Activated naive CD8-positive, alpha-beta T cell treated with anti-CD3 and anti-CD28 coated beads for 36 hours (primary cell): Measurements from ENCODE around the gene FGD2. TPM values are rescaled to one million over a fixed set of nuclear protein-coding genes. Genes with fewer than 3 reads are reported as not detected.

Source experiments
- DNase-seq: peaks from one replicate; pipeline ENCODE4 v3.0.0; 2021
- H3K27ac Mint-ChIP-seq: one replicate; pipeline ENCODE4 v1.8.0; 2022; ENCODE audit warnings: mild to moderate bottlenecking, moderate library complexity, mixed read lengths
- H3K27me3 Mint-ChIP-seq: one replicate; pipeline ENCODE4 v1.8.0; 2022; ENCODE audit warnings: mild to moderate bottlenecking, mixed read lengths
- H3K36me3 Mint-ChIP-seq: one replicate; pipeline ENCODE4 v1.8.0; 2021; ENCODE audit warnings: mild to moderate bottlenecking, mixed read lengths
- H3K4me1 Mint-ChIP-seq: one replicate; pipeline ENCODE4 v1.8.0; 2021; ENCODE audit warnings: mixed read lengths
- H3K4me3 Mint-ChIP-seq: one replicate; pipeline ENCODE4 v1.8.0; 2022; ENCODE audit warnings: mild to moderate bottlenecking, moderate library complexity, mixed read lengths
- H3K9me3 Mint-ChIP-seq: one replicate; pipeline ENCODE4 v1.8.0; 2022; ENCODE audit warnings: mixed read lengths
- total RNA-seq, 2 experiments: library from RNA; stranded (reverse); gene quantifications; one replicate each; pipeline ENCODE4 v1.2.3, GENCODE V29; 2021

FGD2 gene
- total RNA-seq, 2 experiments from 2014 or later: 1.7 to 1.8 TPM

GRCh38 chr6:37060195-37060559 lies 54.7 kb downstream of the FGD2 start:
- Mint-ChIP-seq H3K36me3 (no peaks in the 10 kb centered on the region), H3K4me3 (no peak overlapping the region), H3K27ac (no peak overlapping the region), H3K9me3 (no peaks in the 10 kb centered on the region), H3K4me1 (no peaks in the 10 kb centered on the region), H3K27me3 (no peaks in the 10 kb centered on the region)
- DNase-seq: no peak

GRCh38 chr6:37061157-37061804 lies 55.8 kb downstream of the FGD2 start:
- no peak for DNase-seq
- H3K27ac Mint-ChIP-seq: no peak overlapping the region
- H3K27me3 Mint-ChIP-seq: no peaks in the 10 kb centered on the region
- no peaks in the 10 kb centered on the region for H3K4me1 Mint-ChIP-seq
- no peak overlapping the region for H3K4me3 Mint-ChIP-seq
- no peaks in the 10 kb centered on the region for H3K36me3 Mint-ChIP-seq
- H3K9me3 Mint-ChIP-seq: no peaks in the 10 kb centered on the region

GRCh38 chr6:37062424-37062823 lies 57.0 kb downstream of the FGD2 start:
- no peak overlapping the region for H3K4me3 Mint-ChIP-seq
- no peaks in the 10 kb centered on the region for H3K4me1 Mint-ChIP-seq
- H3K27ac Mint-ChIP-seq: no peak overlapping the region
- H3K36me3 Mint-ChIP-seq: no peaks in the 10 kb centered on the region
- no peaks in the 10 kb centered on the region for H3K9me3 Mint-ChIP-seq
- no peak for DNase-seq
- no peaks in the 10 kb centered on the region for H3K27me3 Mint-ChIP-seq

- Mint-ChIP-seq H3K27ac (no peak overlapping the region), H3K4me3 (no peak overlapping the region), H3K9me3 (peaks cover 2% of the 10 kb centered on the region), H3K4me1 (peaks cover 4% of the 10 kb centered on the region), H3K36me3 (no peaks in the 10 kb centered on the region), H3K27me3 (no peaks in the 10 kb centered on the region)
- no peak for DNase-seq
These were observed 63.2 kb downstream of the FGD2 start for GRCh38 chr6:37068356-37069270.

- Mint-ChIP-seq H3K27me3 (no peaks in the 10 kb centered on the region), H3K4me1 (peaks cover 4% of the 10 kb centered on the region), H3K9me3 (peaks cover 2% of the 10 kb centered on the region), H3K27ac (no peak overlapping the region), H3K4me3 (no peak overlapping the region), H3K36me3 (no peaks in the 10 kb centered on the region)
- DNase-seq: no peak
These were observed 64.2 kb downstream of the FGD2 start for GRCh38 chr6:37069639-37070038.

GRCh38 chr6:37072526-37072925 lies 67.1 kb downstream of the FGD2 start:
- H3K9me3 Mint-ChIP-seq: peaks cover 2% of the 10 kb centered on the region
- H3K27me3 Mint-ChIP-seq: no peaks in the 10 kb centered on the region
- no peak overlapping the region for H3K27ac Mint-ChIP-seq
- no peak overlapping the region for H3K4me3 Mint-ChIP-seq
- H3K36me3 Mint-ChIP-seq: no peaks in the 10 kb centered on the region
- DNase-seq: no peak
- peaks cover 4% of the 10 kb centered on the region for H3K4me1 Mint-ChIP-seq

- no peaks in the 10 kb centered on the region for H3K27me3 Mint-ChIP-seq
- peaks cover 2% of the 10 kb centered on the region for H3K9me3 Mint-ChIP-seq
- H3K4me3 Mint-ChIP-seq: no peak overlapping the region
- no peaks in the 10 kb centered on the region for H3K36me3 Mint-ChIP-seq
- peaks cover 3% of the 10 kb centered on the region for H3K4me1 Mint-ChIP-seq
- H3K27ac Mint-ChIP-seq: no peak overlapping the region
- DNase-seq: no peak
These were observed 68.8 kb downstream of the FGD2 start for GRCh38 chr6:37074053-37074827.

GRCh38 chr6:37077191-37077904 lies 71.9 kb downstream of the FGD2 start:
- Mint-ChIP-seq H3K9me3 (peaks cover 2% of the 10 kb centered on the region), H3K36me3 (no peaks in the 10 kb centered on the region), H3K27ac (no peak overlapping the region), H3K4me3 (no peak overlapping the region), H3K4me1 (peaks cover 3% of the 10 kb centered on the region), H3K27me3 (no peaks in the 10 kb centered on the region)
- DNase-seq: no peak

GRCh38 chr6:37077905-37078296 lies 72.4 kb downstream of the FGD2 start:
- Mint-ChIP-seq H3K36me3 (no peaks in the 10 kb centered on the region), H3K9me3 (peaks cover 2% of the 10 kb centered on the region), H3K27me3 (no peaks in the 10 kb centered on the region), H3K27ac (no peak overlapping the region), H3K4me3 (no peak overlapping the region), H3K4me1 (no peaks in the 10 kb centered on the region)
- no peak for DNase-seq

Other genes with a start within 250 kb of the FGD2 start
- 1 to 10 TPM in 1 of 2 experiments, under 1 TPM in 1; 0.72 to 1.2 TPM for gene CPNE5, start 166.2 kb upstream of the FGD2 start, total RNA-seq
- 10 to 100 TPM; 55.1 to 58.4 TPM for gene PPIL1, start 130.9 kb upstream of the FGD2 start, total RNA-seq
- gene C6orf89, start 119.7 kb upstream of the FGD2 start, total RNA-seq: 10 to 100 TPM; 32.1 to 32.7 TPM
- under 1 TPM; 0.18 to 0.39 TPM for gene PI16, start 50.9 kb upstream of the FGD2 start, total RNA-seq
- 100 to 1,000 TPM; 102 to 103 TPM for gene MTCH1, start 19.5 kb upstream of the FGD2 start, total RNA-seq
- gene PIM1, start 164.5 kb downstream of the FGD2 start, total RNA-seq: 100 to 1,000 TPM; 166 to 168 TPM